ENCODE results near the gene CCN6.

DNA sequence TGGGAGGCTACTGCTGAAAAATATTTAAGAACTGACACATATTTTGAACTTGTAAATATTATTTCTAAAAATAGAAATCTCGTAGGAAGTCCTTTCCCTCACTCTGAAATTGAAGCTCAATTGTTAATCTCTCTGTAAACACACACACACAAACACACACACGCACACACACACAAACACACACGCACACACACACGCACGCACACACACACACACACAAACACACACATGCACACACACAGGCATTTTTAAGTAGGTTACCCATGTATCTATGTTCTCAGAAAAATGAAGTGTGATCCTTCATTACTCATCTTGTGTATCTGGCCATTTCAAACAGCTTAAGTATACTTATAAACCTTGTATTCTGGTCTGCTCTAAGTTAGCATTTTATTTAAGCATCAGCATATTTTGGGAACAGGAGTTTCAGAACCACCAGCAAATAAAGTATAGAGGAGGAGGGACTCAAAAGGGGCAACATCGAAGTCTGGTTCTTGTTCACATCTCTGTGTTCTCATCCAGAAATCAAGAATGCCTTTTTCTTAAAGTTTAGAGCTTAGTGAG is 11.6 kb downstream of the CCN6 start:
- TF ChIP-seq CEBPB (IDR thresholded peaks at IDR 0.05) (no peak), MAX (IDR thresholded peaks at IDR 0.05) (no peak), REST (IDR thresholded peaks at IDR 0.05; ENCODE audit: low read depth) (no peak)

Data from Ishikawa (cell line).